K562 (cell line): ENCODE results near the gene ARID5B. TPM values are rescaled to one million over a fixed set of nuclear protein-coding genes. Genes with fewer than 3 reads are reported as not detected.
A peak's percentile ranks its signal among the peaks of the same experiment; 100 is the strongest.

ENCODE experiments used
- ATAC-seq: fragments of 200-7000 bp; cut with Tn5 transposase; 3 replicates; pipeline ENCODE4 v1.9.1; 2020; ENCODE audit warnings: moderate library complexity
- BruUV-seq: library from RNA; stranded (reverse); fragments of 400-500 nt; replicated peaks from 2 replicates; lab custom pipeline; 2021; lab: Mats Ljungman, UMichigan
- CTCF ChIA-PET: fragments of 300-600 bp; formaldehyde crosslinking; extraction: SDS; loops from one replicate; lab custom pipeline; 2021; ENCODE audit warnings: low intra/inter-chr PET ratio; lab: Yijun Ruan, JAX
- POLR2A ChIA-PET: fragments of 300-600, 350-650 bp; sonication (Branson Sonifier 250); formaldehyde crosslinking; extraction: SDS; loops from one replicate; lab custom pipeline; 2021; ENCODE audit warnings: antibody characterized with exemption, inconsistent platforms; lab: Yijun Ruan, JAX
- DNase-seq, 4 experiments: peaks; one replicate each; pipeline versions ENCODE4 v3.0.0 to v3.0.0-alpha.2; 2011 to 2018; ENCODE audit warnings: low spot score in 3 of 4, mixed read lengths in 3 of 4; ENCODE audit errors: extremely low read depth in 1 of 4
- FAIRE-seq: peaks from 2 replicates; lab custom pipeline; 2011; peaks lifted over from hg19 to GRCh38; lab: Jason Lieb, UNC
- H2AFZ ChIP-seq: 2 replicates; pipeline ENCODE4 v1.6.0; 2011; ENCODE audit warnings: low read depth, low read length, control low read depth, inconsistent platforms
- H3K27ac ChIP-seq: fragments of 200-600 bp; 3 replicates; pipeline ENCODE4 v1.8.0; 2011; ENCODE audit warnings: low read depth, mild to moderate bottlenecking, control low read depth, inconsistent platforms, low read length, moderate library complexity, mixed read lengths; ENCODE audit errors: extremely low read depth
- H3K27me3 ChIP-seq, 2 experiments: fragments of 300-600 bp in 1 of 2; 2 replicates in 1 of 2; 3 replicates in 1 of 2; pipeline versions ENCODE4 v1.6.0 to v1.8.0; 2011; ENCODE audit warnings: inconsistent platforms in 2 of 2, low read length in 2 of 2, mild to moderate bottlenecking in 1 of 2, mixed read lengths in 1 of 2, moderate library complexity in 1 of 2; ENCODE audit not compliant: control insufficient read depth in 2 of 2, insufficient read depth in 2 of 2
- H3K36me3 ChIP-seq: fragments of 300-600 bp; 3 replicates; pipeline ENCODE4 v1.8.0; 2011; ENCODE audit warnings: mild to moderate bottlenecking, low read length, inconsistent platforms; ENCODE audit not compliant: control insufficient read depth, insufficient read depth
- H3K4me1 ChIP-seq, 2 experiments: fragments of 200-600 bp in 1 of 2; replicated peaks in 1 of 2; 2 replicates in 1 of 2; 3 replicates in 1 of 2; pipeline versions ENCODE4 v1.5.1 to v1.8.0; 2011; ENCODE audit warnings: inconsistent platforms in 2 of 2, low read length in 2 of 2, mild to moderate bottlenecking in 1 of 2, mixed read lengths in 1 of 2, moderate library complexity in 1 of 2; ENCODE audit not compliant: control insufficient read depth in 2 of 2, insufficient read depth in 2 of 2
- H3K4me2 ChIP-seq: 2 replicates; pipeline ENCODE4 v1.6.1; 2011; ENCODE audit warnings: low read length, control low read depth, inconsistent platforms, mixed read lengths; ENCODE audit not compliant: insufficient read depth
- H3K4me3 ChIP-seq: fragments of 200-600 bp; sonication (generic), shearing (Covaris generic); 2 replicates; pipeline ENCODE4 v1.5.1; 2016; ENCODE audit warnings: control low read depth, inconsistent platforms
- H3K79me2 ChIP-seq: fragments of 200-600 bp; 3 replicates; pipeline ENCODE4 v1.8.0; 2011; ENCODE audit warnings: low read length, inconsistent platforms; ENCODE audit not compliant: control insufficient read depth, insufficient read depth
- H3K9ac ChIP-seq, 2 experiments: 2 replicates each; pipeline versions ENCODE4 v1.6.0 to v1.6.1; 2011; ENCODE audit warnings: low read depth in 2 of 2, low read length in 2 of 2, control low read depth in 1 of 2, inconsistent platforms in 1 of 2, mild to moderate bottlenecking in 1 of 2, mixed read lengths in 1 of 2; ENCODE audit not compliant: insufficient read depth in 1 of 2
- H3K9me1 ChIP-seq: one replicate; pipeline ENCODE4 v1.6.0; 2011; ENCODE audit warnings: inconsistent platforms, mild to moderate bottlenecking, low read length, moderate library complexity; ENCODE audit not compliant: control insufficient read depth, insufficient read depth
- H3K9me3 ChIP-seq: replicated peaks from 2 replicates; pipeline ENCODE4 v1.5.1; 2011; ENCODE audit warnings: low read depth, low read length, inconsistent platforms; ENCODE audit not compliant: control insufficient read depth, insufficient read depth
- H4K20me1 ChIP-seq: replicated peaks from 2 replicates; pipeline ENCODE4 v1.6.1; 2011; ENCODE audit warnings: low read length, inconsistent platforms, mixed read lengths; ENCODE audit not compliant: control insufficient read depth, insufficient read depth
- ADNP ChIP-seq: fragments of 200-800 bp; sonication (Bioruptor generic); IDR thresholded peaks from 2 replicates; pipeline ENCODE4 v1.6.1; 2016; ENCODE audit warnings: missing genetic modification characterization, missing compliant biosample characterization
- KDM1A ChIP-seq, 2 experiments: fragments of 450-650 bp; IDR thresholded peaks; 2 replicates each; pipeline ENCODE4 v1.6.1; 2016; ENCODE audit warnings: mild to moderate bottlenecking in 2 of 2
- RBM25 ChIP-seq: fragments of 200-400 bp; formaldehyde crosslinking; IDR thresholded peaks from 2 replicates; pipeline ENCODE4 v1.6.1; 2018; ENCODE audit warnings: low read length, low read depth, moderate library complexity; ENCODE audit not compliant: severe bottlenecking
- TFE3 ChIP-seq: fragments of 450-650 bp; formaldehyde crosslinking; IDR thresholded peaks from 2 replicates; pipeline ENCODE4 v1.4.0; 2020; ENCODE audit warnings: mild to moderate bottlenecking, mixed read lengths
- ZFPM2 ChIP-seq: fragments of 250-450 bp; sonication (Bioruptor Pico); IDR thresholded peaks from 2 replicates; pipeline ENCODE4 v1.5.1; 2022; ENCODE audit warnings: mild to moderate bottlenecking
- ZNF282 ChIP-seq: sonication (generic); formaldehyde crosslinking; IDR thresholded peaks from 2 replicates; pipeline ENCODE4 v1.8.1; 2023; ENCODE audit warnings: missing genetic modification reagents
- WGBS: fragments of 100-300 bp; shearing (Covaris generic); methylation state at CpG from one replicate; pipeline ENCODE4 v1.1.6; 2016; ENCODE audit warnings: low coverage, mixed read lengths; ENCODE audit not compliant: insufficient coverage; ENCODE audit errors: missing lambda C conversion rate; 5-methylcytosine and 5-hydroxymethylcytosine counted together
- in situ Hi-C: fragments of 300-500 bp; cut with MboI; formaldehyde crosslinking; loops from 4 replicates; pipeline ENCODE4 v1.15.0; 2018; ENCODE audit warnings: inconsistent platforms, mixed read lengths
- intact Hi-C: fragments of 100-400 bp; cut with micrococcal nuclease; formaldehyde crosslinking; loops from 2 replicates; pipeline ENCODE4 v1.14.2; 2022
- polyA plus RNA-seq, 8 experiments: library from polyadenylated mRNA; depleted of rRNA in 4 of 8; stranded (reverse) in 5 of 8; unstranded in 3 of 8; fragments of >200 nt; fragmentation: Nextera tagmentation in 2 of 8; fragmentation: Illumina TruSeq in 1 of 8; extraction: Ambion mirVana in 2 of 8; extraction: Trizol in 1 of 8; gene quantifications; 2 replicates each; pipeline versions ENCODE4 v1.2.1 to v1.2.3, GENCODE V29; 2011 to 2014; ENCODE audit warnings: inconsistent platforms in 1 of 8, missing spikeins in 1 of 8
- total RNA-seq, 7 experiments: library from RNA; depleted of rRNA in 6 of 7; stranded (reverse); fragments of >200 nt in 6 of 7; fragmentation: Illumina TruSeq in 2 of 7; extraction: Trizol in 2 of 7; gene quantifications; 2 replicates each; pipeline versions ENCODE4 v1.2.1 to v1.2.3, GENCODE V29; 2011 to 2021; ENCODE audit warnings: low replicate concordance in 1 of 7

Gene ARID5B
- total and polyA plus RNA-seq, 9 of the 15 experiments (the other 6 are each of a cell fraction or from before 2014, with no cell fraction given), result 0.48 to 1.6 (median 0.80) TPM

GRCh38 chr10:61959814-61960213 lies 58.3 kb downstream of the ARID5B start (continued):
- no peak for TF ChIP-seq TFE3
- TF ChIP-seq, all 486 proteins: peak for 0

GRCh38 chr10:61960396-61961120 lies 59.1 kb downstream of the ARID5B start:
- Histone ChIP-seq H3K9me3 (no peaks in the 10 kb centered on the region), H3K4me3 (no peak overlapping the region), H4K20me1 (no peaks in the 10 kb centered on the region), H3K27ac (no peak overlapping the region), H3K9ac (no peak overlapping the region), H3K79me2 (no peaks in the 10 kb centered on the region), H3K27me3 (no peaks in the 10 kb centered on the region; a peak in 2 of 5 replicates), H2AFZ (no peak overlapping the region), H3K4me2 (no peak overlapping the region), H3K9me1 (peaks cover 3% of the 10 kb centered on the region), H3K36me3 (no peaks in the 10 kb centered on the region), H3K4me1 (no peaks in the 10 kb centered on the region)
- BruUV-seq, result no TSS peak
- TF ChIP-seq ADNP (tag) (peak; percentile 88), KDM1A (IDR thresholded peaks at IDR 0.05) (peak; percentile 25 to 40; a peak in 1 of 4 replicates), ZFPM2 (CRISPR knock-in tag) (no peak), ZNF282 (CRISPR knock-in tag) (no peak), RBM25 (peak; percentile 94)
- ATAC-seq (no peak), DNase-seq (no peak), FAIRE-seq (no peak)
- in situ Hi-C loops, result no loop called here
- CTCF ChIA-PET, result no interaction called here
- intact Hi-C loops, result no loop called here
- 42% methylated on average over 2 of the region's 2 CpGs for WGBS
- POLR2A ChIA-PET, result no interaction called here
